GDM1 (cell line): ENCODE results near the gene SDK1.

ENCODE experiments used
- DNase-seq: peaks from one replicate; lab custom pipeline; 2025; lab: John Stamatoyannopoulos, UW

Gene SDK1

DNA sequence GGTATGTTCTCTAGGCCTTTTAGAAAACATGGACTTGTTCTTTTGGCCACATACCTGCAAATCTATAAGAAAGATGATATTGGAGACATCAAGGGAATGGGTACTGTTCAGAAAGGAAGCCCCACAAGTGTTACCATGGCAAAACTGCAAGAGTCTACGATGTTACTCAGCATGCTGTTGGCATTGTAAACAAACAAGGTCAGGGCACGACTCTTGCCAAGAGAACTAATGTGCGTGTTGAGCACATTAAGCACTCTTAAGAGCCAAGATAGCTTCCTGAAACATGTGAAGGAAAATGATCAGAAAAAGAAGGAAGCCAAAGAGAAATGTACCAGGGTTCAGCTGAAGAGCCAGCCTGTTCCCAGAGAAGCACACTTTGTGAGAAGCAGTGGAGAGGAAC, 37.1 kb downstream of the SDK1 start:
- DNase-seq: no peak

DNA sequence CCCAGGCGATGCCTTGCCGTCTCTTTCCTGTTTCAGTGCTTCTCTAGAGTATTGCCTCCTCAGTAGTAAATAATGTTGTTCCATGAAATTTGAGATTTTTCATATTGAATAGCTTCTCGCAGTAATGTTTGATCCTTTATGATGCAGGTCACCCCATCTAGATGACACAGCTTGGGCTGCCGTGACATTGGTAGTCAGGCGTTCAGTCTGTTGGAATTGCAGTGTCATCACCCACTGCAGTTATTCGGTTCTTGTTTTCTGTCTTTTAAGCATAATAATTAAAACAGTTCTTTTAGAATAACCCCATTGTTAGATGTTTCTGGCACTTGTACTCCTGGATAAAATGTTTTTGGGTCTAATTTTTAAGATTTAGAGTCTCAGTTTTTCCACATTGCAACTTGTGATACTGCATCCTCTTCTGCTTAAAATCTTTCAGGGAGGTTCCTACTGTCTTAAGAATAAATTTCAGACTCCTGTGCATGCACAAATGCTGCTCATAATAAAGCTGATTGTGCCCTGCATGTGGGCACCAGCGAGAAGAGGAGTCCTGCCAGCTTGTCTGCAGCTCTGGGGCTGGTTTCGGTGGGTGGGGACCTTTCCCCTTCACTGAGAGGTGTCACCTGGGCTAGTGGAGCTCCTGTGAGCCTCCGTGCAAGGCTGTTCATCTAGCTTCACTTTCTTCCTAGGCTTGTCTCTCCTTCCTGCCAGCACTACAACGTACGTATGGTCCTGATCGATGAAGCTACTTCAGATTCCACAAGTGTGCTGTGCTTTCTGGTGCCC, 44.8 kb downstream of the SDK1 start:
- no peak for DNase-seq

DNA sequence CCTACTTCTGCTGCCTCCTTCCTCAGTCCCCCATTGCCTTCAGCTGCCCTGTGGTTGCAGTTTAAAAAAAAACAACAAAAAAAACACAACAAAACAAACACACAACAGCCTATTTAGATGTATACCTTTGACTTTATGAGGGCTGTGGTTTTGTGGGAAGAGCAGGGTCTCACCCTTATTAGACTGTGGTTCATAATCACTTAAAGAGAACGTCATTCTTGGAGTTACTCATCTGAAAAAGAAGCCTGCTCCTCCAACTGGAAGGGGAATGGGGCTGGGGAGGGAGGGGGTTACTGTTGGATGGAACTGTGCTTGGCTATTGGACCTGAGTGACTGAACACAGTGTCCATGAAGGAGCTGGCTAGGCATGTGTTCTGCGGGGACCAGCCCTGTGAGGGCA, 48.1 kb downstream of the SDK1 start:
- DNase-seq: no peak

DNA sequence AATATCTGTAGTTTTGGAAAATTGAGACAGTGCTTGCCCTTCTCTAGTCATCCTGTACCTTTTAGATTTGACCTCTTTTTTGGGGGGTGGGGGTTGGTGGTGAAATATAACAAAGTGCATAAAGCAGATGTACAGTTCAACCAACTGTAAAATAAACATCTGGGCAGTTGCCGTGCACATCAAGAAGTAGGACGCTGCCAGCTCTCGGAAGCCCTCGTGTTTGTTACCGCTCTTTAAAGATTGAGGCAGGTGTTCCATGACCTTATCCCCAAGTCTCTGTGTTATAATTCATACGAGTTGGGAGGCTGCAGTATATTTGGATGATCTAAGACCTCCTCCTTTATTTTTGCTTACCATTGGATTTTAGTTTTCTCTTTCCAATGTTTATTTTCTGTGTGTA, 55.1 kb downstream of the SDK1 start:
- DNase-seq: no peak

DNA sequence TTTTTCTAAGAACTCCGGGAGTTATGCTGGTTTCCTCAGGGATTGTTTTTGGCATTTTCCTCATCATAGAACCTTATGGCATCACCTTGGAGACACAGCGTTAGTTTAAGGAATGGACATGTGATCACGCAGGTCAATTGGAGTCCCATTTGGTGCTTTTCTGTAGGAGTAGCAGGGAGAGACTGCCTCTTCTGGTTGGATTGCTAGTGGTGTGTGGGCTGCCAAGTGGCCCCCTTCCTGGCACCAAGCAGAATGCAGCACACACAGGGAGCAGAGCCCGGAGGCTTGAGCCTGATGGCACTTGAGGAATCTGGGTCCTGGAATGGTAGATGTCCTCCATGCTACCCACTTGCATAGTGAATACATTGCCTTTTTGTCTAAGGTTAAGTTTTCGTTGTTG, 57.9 kb downstream of the SDK1 start:
- no peak for DNase-seq

- no peak for DNase-seq
Measured at GRCh38 chr7:3367261-3367660, 66.2 kb downstream of the SDK1 start.

DNA sequence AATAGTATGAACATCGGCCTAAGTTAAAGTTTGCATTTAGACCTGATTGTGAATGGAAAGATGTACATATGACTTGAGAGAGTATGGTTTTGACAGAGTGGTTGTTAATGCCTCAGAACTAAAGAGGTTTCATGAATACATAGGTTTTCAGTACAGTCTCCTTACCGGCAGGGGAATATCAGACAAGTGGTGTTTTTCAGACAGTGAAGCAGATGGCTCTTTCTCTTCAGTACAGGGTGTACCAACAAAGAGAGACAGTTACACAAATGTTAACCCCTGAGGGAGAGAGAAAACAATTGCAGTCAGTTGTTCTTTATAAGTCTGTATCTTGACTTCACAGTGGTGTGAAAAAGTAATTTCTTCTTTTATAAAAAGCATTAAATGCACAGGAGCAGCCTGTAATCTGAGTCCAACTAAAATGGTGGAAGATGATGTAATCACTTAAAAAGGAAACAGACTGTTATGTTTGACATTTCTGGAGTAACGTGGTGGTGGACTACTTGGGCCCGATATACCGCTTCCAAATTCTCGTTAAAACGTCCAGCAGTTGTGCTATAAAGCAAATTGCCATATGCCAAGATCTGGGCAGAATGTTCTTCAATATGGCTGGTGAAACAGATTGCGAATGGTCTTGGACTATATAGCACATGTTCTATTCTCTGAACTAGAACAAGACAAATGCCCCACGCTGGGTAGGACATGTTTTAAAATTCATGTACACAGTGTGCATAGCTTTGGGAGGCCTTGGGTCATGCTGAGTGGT, 69.2 kb downstream of the SDK1 start:
- DNase-seq: no peak

DNA sequence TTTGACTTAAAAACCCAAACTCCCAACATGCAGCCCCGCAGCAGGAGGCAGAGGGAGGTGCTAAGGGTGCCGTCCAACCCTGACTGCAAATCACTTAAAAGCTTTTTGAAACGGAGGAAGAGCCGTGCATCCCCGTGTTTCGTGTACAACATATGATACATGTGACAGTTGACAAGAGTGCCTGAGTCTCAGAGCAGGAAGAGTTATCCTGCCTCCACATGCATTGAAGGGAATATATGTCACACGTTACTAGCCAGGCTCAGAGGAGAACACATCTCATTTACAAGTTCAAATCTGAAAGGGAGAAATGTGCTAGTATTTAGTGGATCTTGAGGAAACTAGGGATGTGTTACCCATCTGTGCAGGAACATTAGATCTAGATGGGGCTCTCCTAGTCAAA, 69.9 kb downstream of the SDK1 start:
- DNase-seq: no peak

DNA sequence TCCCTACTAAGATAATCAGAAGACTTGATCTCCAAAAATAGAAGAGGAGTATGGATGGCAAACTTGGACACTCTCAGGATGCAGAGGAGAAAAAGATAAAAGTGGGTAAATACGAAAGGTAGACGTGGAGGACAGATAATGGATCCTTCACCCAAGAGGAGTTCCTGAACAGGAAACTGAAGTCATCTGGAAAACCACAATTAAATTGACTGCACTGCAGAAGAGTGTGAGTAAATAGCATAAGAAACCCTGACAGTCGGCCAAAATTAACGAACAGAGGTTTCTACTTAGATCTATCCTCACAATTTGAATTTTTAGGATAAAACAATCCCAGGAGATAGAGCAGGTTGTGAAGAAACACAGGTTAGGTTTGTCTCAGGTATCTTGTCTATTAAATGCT, 70.5 kb downstream of the SDK1 start:
- no peak for DNase-seq

GRCh38 chr7:3374239-3374638, 73.2 kb downstream of the SDK1 start:
- no peak for DNase-seq

GRCh38 chr7:3378390-3379150, 77.5 kb downstream of the SDK1 start:
- DNase-seq: no peak

GRCh38 chr7:3380034-3380433, 79.0 kb downstream of the SDK1 start:
- DNase-seq: no peak

- DNase-seq: no peak
Measured at GRCh38 chr7:3380886-3381685, 80.0 kb downstream of the SDK1 start.

- DNase-seq: no peak
Measured at GRCh38 chr7:3386423-3387190, 85.6 kb downstream of the SDK1 start.

GRCh38 chr7:3393862-3394261, 92.8 kb downstream of the SDK1 start:
- DNase-seq: no peak

DNA sequence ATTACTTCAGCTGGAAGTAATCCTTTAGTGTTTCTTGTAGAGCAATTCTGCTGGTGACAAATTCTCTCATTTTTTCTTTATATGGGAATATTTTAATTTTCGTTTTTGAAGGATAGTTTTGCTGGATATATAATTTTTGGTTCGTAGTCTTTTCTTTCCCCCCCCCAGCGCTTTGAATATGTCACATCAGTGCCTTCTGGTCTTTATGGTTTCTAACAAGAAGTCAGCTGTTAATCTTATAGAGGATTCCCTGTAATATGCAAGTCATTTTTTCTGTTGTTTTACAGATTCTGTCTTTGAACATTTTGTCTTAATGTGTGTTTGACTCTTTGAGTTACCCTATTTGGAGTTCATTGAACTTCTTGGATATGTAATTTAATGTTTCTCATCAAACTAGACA, 96.3 kb downstream of the SDK1 start:
- DNase-seq: no peak

GRCh38 chr7:3399858-3400257, 98.8 kb downstream of the SDK1 start:
- no peak for DNase-seq

DNA sequence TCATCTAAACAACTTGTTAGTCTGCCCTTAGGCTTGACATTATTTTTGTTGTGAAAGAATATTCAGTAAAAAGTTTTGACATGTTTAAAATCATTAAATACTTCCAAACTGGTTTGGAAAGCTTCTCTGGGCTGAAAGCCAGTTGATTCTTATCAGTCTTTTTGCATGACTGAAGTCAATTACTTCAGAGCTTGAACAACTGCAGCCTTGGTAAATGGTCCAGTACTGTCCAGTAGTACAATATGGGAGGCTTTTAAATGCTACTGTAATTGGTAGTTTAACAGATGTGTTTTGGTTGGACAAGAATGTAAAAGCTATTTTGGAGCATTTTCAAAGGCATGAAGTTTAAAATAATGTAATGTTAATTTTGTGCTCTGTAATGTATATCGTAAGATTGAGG, 103.4 kb downstream of the SDK1 start:
- no peak for DNase-seq

DNA sequence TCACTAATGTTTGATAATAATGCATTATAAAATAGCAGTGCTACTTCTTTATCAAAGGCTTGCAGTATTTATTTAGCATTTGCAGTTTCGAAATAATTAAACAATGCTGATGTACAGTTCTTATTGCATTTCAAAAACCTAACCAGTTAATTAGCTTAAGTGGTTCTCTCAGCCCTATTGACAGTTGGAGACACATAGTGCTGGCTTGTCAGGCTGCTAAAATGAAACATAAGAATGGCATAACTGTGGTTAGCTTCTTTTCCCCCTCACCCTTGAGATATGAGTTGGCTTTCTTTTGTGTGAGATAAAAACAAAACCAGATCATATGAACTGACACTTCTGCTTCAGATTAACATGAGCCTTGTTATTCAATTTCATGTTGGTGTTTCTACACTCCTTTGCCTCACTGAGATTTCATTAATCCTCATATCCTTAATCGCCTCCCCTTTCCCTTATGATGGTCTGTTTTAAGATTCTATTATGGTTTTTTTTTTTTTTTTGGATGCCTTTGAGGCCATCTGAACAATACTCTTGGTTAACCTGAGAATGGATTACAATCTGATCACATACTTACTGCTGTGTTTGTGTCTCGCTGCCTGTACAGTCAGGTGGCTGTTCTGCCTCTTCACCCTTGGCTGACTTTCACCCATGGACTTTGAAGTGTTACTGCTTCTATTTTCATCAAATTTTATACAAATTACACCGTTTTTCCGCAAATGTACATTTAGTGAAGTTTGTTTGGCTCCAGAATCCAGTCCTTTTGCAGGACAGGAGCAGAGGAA, 108.0 kb downstream of the SDK1 start:
- DNase-seq: no peak

- no peak for DNase-seq
Measured at GRCh38 chr7:3412871-3413270, 111.8 kb downstream of the SDK1 start.
